GM12878 (cell line): Measurements from ENCODE around the gene ALDOB. TPM values are rescaled to one million over a fixed set of nuclear protein-coding genes. Genes with fewer than 3 reads are reported as not detected.

Source experiments
- ATAC-seq: fragments of 200-7000 bp; cut with Tn5 transposase; 3 replicates; pipeline ENCODE4 v1.9.1; 2020; ENCODE audit warnings: mild to moderate bottlenecking, moderate library complexity
- BruUV-seq: library from RNA; stranded (reverse); fragments of 400-500 nt; replicated peaks from 2 replicates; lab custom pipeline; 2021; lab: Mats Ljungman, UMichigan
- CTCF ChIA-PET: fragments of 300-600 bp; sonication (Branson Sonifier 250); formaldehyde crosslinking; extraction: SDS; loops from one replicate; lab custom pipeline; 2021; ENCODE audit warnings: inconsistent platforms; lab: Yijun Ruan, JAX
- POLR2A ChIA-PET: fragments of 350-600 bp; formaldehyde crosslinking; extraction: SDS; loops from one replicate; lab custom pipeline; 2021; ENCODE audit warnings: inconsistent platforms; lab: Charles Lee
- RAD21 ChIA-PET: fragments of 300-600 bp; sonication (Branson Sonifier 250); formaldehyde crosslinking; loops from one replicate; lab custom pipeline; 2023; ENCODE audit warnings: antibody characterized with exemption; ENCODE audit not compliant: unreplicated experiment; lab: Charles Lee
- SMC1A ChIA-PET: fragments of 300-600 bp; sonication (Branson Sonifier 250); formaldehyde crosslinking; loops from one replicate; lab custom pipeline; 2023; ENCODE audit not compliant: unreplicated experiment, uncharacterized antibody; lab: Charles Lee
- DNase-seq: peaks from one replicate; pipeline ENCODE4 v3.0.0-alpha.2; 2011; ENCODE audit warnings: low read depth, low spot score
- FAIRE-seq: peaks from 3 replicates; lab custom pipeline; 2011; peaks lifted over from hg19 to GRCh38; lab: Jason Lieb, UNC
- H2AFZ ChIP-seq: 2 replicates; pipeline ENCODE4 v1.6.0; 2011; ENCODE audit warnings: low read depth, low read length, control low read depth; ENCODE audit not compliant: control insufficient read depth
- H3K27ac ChIP-seq: 2 replicates; pipeline ENCODE4 v1.5.1; 2011; ENCODE audit warnings: control low read depth; ENCODE audit not compliant: control insufficient read depth, insufficient read depth
- H3K27me3 ChIP-seq, 2 experiments: replicated peaks in 1 of 2; 2 replicates each; pipeline versions ENCODE4 v1.6.0 to v1.6.1; 2011; ENCODE audit warnings: low read length in 1 of 2; ENCODE audit not compliant: control insufficient read depth in 2 of 2, insufficient read depth in 2 of 2
- H3K36me3 ChIP-seq, 2 experiments: 2 replicates each; pipeline ENCODE4 v1.5.1; 2011; ENCODE audit warnings: low read length in 1 of 2; ENCODE audit not compliant: control insufficient read depth in 2 of 2, insufficient read depth in 2 of 2
- H3K4me1 ChIP-seq: 2 replicates; pipeline ENCODE4 v1.6.1; 2011; ENCODE audit warnings: mild to moderate bottlenecking, low read length, moderate library complexity, mixed read lengths; ENCODE audit not compliant: control insufficient read depth, insufficient read depth
- H3K4me2 ChIP-seq: 2 replicates; pipeline ENCODE4 v1.6.0; 2011; ENCODE audit warnings: control low read depth; ENCODE audit not compliant: control insufficient read depth, insufficient read depth
- H3K4me3 ChIP-seq: fragments of 200-600 bp; sonication (generic); 2 replicates; pipeline ENCODE4 v1.5.1; 2016
- H3K79me2 ChIP-seq: 2 replicates; pipeline ENCODE4 v1.6.0; 2011; ENCODE audit warnings: low read length; ENCODE audit not compliant: control insufficient read depth, insufficient read depth
- H3K9ac ChIP-seq: 2 replicates; pipeline ENCODE4 v1.8.0; 2011; ENCODE audit warnings: low read length, control low read depth, mixed read lengths; ENCODE audit not compliant: control insufficient read depth, insufficient read depth
- H3K9me3 ChIP-seq: replicated peaks from 3 replicates; pipeline ENCODE4 v1.5.1; 2011; ENCODE audit warnings: mild to moderate bottlenecking, low read length; ENCODE audit not compliant: control insufficient read depth, insufficient read depth
- H4K20me1 ChIP-seq: 2 replicates; pipeline ENCODE4 v1.6.0; 2011; ENCODE audit not compliant: control insufficient read depth, insufficient read depth
- CREM ChIP-seq: IDR thresholded peaks from 2 replicates; pipeline ENCODE4 v1.6.1; 2014; ENCODE audit warnings: antibody characterized with exemption, low read depth
- ESRRA ChIP-seq: IDR thresholded peaks from 2 replicates; pipeline ENCODE4 v1.6.1; 2012; ENCODE audit warnings: mild to moderate bottlenecking, low read length, improper control_type of control experiment
- KAT2A ChIP-seq: conservative IDR thresholded peaks from 2 replicates; pipeline ENCODE4 v1.6.1; 2011; ENCODE audit warnings: low read depth, low read length; ENCODE audit not compliant: control insufficient read depth
- MEF2B ChIP-seq: fragments of 450-650 bp; IDR thresholded peaks from 2 replicates; pipeline ENCODE4 v1.6.1; 2018; ENCODE audit warnings: mild to moderate bottlenecking, moderate library complexity; ENCODE audit not compliant: partially characterized antibody, poor library complexity, severe bottlenecking
- PAX8 ChIP-seq: fragments of 450-650 bp; IDR thresholded peaks from 2 replicates; pipeline ENCODE4 v1.6.1; 2017; ENCODE audit warnings: mild to moderate bottlenecking, moderate library complexity
- SMAD5 ChIP-seq: IDR thresholded peaks from 2 replicates; pipeline ENCODE4 v1.6.1; 2016; ENCODE audit warnings: antibody characterized with exemption, low read depth
- WGBS: methylation state at CpG from one replicate; pipeline ENCODE4 v1.1.6; 2016; ENCODE audit warnings: low lambda C conversion rate; ENCODE audit not compliant: insufficient replicate concordance, insufficient coverage; ENCODE audit errors: missing lambda C conversion rate; 5-methylcytosine and 5-hydroxymethylcytosine counted together
- in situ Hi-C: fragments of 300-500 bp; cut with MboI; formaldehyde crosslinking; loops from 9 replicates; pipeline ENCODE4 v1.14.3; 2018; ENCODE audit warnings: mixed read lengths
- intact Hi-C: fragments of 100-400 bp; cut with micrococcal nuclease; formaldehyde crosslinking; loops from one replicate; pipeline ENCODE4 v1.14.2; 2022; ENCODE audit not compliant: unreplicated experiment
- polyA plus RNA-seq, 11 experiments: library from polyadenylated mRNA; depleted of rRNA in 4 of 11; unstranded in 6 of 11; stranded (reverse) in 5 of 11; fragments of >200 nt; fragmentation: Nextera tagmentation in 4 of 11; fragmentation: Illumina TruSeq in 1 of 11; extraction: Ambion mirVana in 4 of 11; extraction: Trizol in 1 of 11; gene quantifications; 1 replicate in 1 of 11; 2 replicates in 10 of 11; pipeline versions ENCODE4 v1.2.1 to v1.2.3, GENCODE V29; 2011 to 2016; ENCODE audit warnings: inconsistent platforms in 2 of 11, missing spikeins in 2 of 11, low read depth in 1 of 11
- total RNA-seq, 4 experiments: library from RNA; depleted of rRNA in 3 of 4; stranded (reverse); fragments of >200 nt in 3 of 4; fragmentation: Illumina TruSeq in 1 of 4; extraction: Trizol in 1 of 4; gene quantifications; 2 replicates each; pipeline versions ENCODE4 v1.2.1 to v1.2.3, GENCODE V29; 2013 to 2021
- TF ChIP-seq, protein P1 (sequence below): fragments of 450-650 bp; formaldehyde crosslinking; IDR thresholded peaks from 2 replicates; pipeline ENCODE4 v1.4.0; 2022; ENCODE audit warnings: mild to moderate bottlenecking, moderate library complexity
- TF ChIP-seq, protein P2 (sequence below): IDR thresholded peaks from 2 replicates; pipeline ENCODE4 v1.6.1; 2012; ENCODE audit warnings: mild to moderate bottlenecking, low read depth, low read length
- TF ChIP-seq, protein P3 (sequence below): fragments of 150-350 bp; IDR thresholded peaks from 2 replicates; pipeline ENCODE4 v1.6.1; 2016; ENCODE audit warnings: low read depth, low read length
- TF ChIP-seq, protein P4 (sequence below): fragments of 450-650 bp; IDR thresholded peaks from 2 replicates; pipeline ENCODE4 v1.6.1; 2014; ENCODE audit warnings: mild to moderate bottlenecking
- TF ChIP-seq, protein P5 (sequence below): IDR thresholded peaks from 2 replicates; pipeline ENCODE4 v1.6.1; 2011; ENCODE audit warnings: borderline replicate concordance, low read depth, mild to moderate bottlenecking, moderate library complexity, low read length; ENCODE audit not compliant: insufficient read depth, poor library complexity, severe bottlenecking

The ALDOB gene
- total and polyA plus RNA-seq, 10 of the 15 experiments (the other 5 are each of a cell fraction or from before 2014, with no cell fraction given): 0.03 to 0.82 (median 0.04) TPM; not detected in 7

DNA sequence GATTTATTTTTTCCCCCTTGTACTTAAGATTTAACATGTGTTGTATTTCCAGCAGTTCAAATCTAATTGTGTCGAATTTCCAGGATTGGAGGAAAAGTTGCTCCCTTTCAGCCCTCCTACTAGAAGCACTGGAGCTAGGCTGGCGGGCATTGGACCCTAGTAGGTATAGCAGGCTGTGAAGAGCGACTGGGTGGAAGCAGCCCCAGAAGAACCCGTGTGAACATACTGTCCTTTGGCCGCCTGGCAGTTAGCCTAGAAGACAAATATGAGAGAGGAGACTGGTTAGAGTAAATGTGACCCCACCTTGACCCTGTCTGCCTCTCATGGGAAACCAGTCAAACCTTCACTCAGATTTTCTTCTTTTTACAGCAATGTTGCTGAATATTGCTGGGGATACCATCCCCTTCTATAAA is 13.9 kb downstream of the ALDOB start:
- H3K79me2 ChIP-seq: no peaks in the 10 kb centered on the region
- BruUV-seq: no TSS peak
- no peaks in the 10 kb centered on the region for H4K20me1 ChIP-seq
- DNase-seq: no peak
- ChIA-PET CTCF (no interaction called here), RAD21 (no interaction called here), POLR2A (interaction anchor here (0.6 to 1.5 kb wide), 4 partner anchors 10 to 22 kb away, joined by 3 read pairs; no protein-coding TSS in a partner anchor), SMC1A (interaction anchor here (0.7 to 1.9 kb wide), 4 partner anchors 11 to 19 kb away, joined by 3 to 6 read pairs (median 4); no protein-coding TSS in a partner anchor)
- no peak overlapping the region for H3K27ac ChIP-seq
- H3K4me3 ChIP-seq: no peak overlapping the region
- in situ Hi-C loops: no loop called here
- H2AFZ ChIP-seq: no peak overlapping the region
- H3K4me1 ChIP-seq: no peaks in the 10 kb centered on the region
- no peaks in the 10 kb centered on the region for H3K36me3 ChIP-seq
- no peak for FAIRE-seq
- H3K4me2 ChIP-seq: no peak overlapping the region
- 8% methylated on average over 5 of the region's 5 CpGs for WGBS
- H3K27me3 ChIP-seq: no peaks in the 10 kb centered on the region
- ATAC-seq: no peak
- no peak overlapping the region for H3K9ac ChIP-seq
- intact Hi-C loops: no loop called here
- no peaks in the 10 kb centered on the region; the same call in 2 of the 3 replicates for H3K9me3 ChIP-seq
- TF ChIP-seq, protein P1, sequence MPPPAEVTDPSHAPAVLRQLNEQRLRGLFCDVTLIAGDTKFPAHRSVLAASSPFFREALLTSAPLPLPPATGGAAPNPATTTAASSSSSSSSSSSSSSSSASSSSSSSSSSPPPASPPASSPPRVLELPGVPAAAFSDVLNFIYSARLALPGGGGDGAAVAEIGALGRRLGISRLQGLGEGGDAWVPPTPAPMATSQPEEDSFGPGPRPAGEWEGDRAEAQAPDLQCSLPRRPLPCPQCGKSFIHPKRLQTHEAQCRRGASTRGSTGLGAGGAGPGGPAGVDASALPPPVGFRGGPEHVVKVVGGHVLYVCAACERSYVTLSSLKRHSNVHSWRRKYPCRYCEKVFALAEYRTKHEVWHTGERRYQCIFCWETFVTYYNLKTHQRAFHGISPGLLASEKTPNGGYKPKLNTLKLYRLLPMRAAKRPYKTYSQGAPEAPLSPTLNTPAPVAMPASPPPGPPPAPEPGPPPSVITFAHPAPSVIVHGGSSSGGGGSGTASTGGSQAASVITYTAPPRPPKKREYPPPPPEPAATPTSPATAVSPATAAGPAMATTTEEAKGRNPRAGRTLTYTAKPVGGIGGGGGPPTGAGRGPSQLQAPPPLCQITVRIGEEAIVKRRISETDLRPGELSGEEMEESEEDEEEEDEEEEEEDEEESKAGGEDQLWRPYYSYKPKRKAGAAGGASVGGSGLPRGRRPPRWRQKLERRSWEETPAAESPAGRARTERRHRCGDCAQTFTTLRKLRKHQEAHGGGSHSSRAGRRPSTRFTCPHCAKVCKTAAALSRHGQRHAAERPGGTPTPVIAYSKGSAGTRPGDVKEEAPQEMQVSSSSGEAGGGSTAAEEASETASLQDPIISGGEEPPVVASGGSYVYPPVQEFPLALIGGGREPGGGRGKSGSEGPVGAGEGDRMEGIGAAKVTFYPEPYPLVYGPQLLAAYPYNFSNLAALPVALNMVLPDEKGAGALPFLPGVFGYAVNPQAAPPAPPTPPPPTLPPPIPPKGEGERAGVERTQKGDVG: no peak
- TF ChIP-seq CREM (no peak), PAX8 (no peak), ESRRA (no peak), SMAD5 (no peak), KAT2A (no peak), MEF2B (no peak)
- TF ChIP-seq, protein P2, sequence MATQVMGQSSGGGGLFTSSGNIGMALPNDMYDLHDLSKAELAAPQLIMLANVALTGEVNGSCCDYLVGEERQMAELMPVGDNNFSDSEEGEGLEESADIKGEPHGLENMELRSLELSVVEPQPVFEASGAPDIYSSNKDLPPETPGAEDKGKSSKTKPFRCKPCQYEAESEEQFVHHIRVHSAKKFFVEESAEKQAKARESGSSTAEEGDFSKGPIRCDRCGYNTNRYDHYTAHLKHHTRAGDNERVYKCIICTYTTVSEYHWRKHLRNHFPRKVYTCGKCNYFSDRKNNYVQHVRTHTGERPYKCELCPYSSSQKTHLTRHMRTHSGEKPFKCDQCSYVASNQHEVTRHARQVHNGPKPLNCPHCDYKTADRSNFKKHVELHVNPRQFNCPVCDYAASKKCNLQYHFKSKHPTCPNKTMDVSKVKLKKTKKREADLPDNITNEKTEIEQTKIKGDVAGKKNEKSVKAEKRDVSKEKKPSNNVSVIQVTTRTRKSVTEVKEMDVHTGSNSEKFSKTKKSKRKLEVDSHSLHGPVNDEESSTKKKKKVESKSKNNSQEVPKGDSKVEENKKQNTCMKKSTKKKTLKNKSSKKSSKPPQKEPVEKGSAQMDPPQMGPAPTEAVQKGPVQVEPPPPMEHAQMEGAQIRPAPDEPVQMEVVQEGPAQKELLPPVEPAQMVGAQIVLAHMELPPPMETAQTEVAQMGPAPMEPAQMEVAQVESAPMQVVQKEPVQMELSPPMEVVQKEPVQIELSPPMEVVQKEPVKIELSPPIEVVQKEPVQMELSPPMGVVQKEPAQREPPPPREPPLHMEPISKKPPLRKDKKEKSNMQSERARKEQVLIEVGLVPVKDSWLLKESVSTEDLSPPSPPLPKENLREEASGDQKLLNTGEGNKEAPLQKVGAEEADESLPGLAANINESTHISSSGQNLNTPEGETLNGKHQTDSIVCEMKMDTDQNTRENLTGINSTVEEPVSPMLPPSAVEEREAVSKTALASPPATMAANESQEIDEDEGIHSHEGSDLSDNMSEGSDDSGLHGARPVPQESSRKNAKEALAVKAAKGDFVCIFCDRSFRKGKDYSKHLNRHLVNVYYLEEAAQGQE: no peak
- TF ChIP-seq, protein P3, sequence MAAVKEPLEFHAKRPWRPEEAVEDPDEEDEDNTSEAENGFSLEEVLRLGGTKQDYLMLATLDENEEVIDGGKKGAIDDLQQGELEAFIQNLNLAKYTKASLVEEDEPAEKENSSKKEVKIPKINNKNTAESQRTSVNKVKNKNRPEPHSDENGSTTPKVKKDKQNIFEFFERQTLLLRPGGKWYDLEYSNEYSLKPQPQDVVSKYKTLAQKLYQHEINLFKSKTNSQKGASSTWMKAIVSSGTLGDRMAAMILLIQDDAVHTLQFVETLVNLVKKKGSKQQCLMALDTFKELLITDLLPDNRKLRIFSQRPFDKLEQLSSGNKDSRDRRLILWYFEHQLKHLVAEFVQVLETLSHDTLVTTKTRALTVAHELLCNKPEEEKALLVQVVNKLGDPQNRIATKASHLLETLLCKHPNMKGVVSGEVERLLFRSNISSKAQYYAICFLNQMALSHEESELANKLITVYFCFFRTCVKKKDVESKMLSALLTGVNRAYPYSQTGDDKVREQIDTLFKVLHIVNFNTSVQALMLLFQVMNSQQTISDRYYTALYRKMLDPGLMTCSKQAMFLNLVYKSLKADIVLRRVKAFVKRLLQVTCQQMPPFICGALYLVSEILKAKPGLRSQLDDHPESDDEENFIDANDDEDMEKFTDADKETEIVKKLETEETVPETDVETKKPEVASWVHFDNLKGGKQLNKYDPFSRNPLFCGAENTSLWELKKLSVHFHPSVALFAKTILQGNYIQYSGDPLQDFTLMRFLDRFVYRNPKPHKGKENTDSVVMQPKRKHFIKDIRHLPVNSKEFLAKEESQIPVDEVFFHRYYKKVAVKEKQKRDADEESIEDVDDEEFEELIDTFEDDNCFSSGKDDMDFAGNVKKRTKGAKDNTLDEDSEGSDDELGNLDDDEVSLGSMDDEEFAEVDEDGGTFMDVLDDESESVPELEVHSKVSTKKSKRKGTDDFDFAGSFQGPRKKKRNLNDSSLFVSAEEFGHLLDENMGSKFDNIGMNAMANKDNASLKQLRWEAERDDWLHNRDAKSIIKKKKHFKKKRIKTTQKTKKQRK: no peak
- TF ChIP-seq, protein P4, sequence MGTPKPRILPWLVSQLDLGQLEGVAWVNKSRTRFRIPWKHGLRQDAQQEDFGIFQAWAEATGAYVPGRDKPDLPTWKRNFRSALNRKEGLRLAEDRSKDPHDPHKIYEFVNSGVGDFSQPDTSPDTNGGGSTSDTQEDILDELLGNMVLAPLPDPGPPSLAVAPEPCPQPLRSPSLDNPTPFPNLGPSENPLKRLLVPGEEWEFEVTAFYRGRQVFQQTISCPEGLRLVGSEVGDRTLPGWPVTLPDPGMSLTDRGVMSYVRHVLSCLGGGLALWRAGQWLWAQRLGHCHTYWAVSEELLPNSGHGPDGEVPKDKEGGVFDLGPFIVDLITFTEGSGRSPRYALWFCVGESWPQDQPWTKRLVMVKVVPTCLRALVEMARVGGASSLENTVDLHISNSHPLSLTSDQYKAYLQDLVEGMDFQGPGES: no peak
- TF ChIP-seq, protein P5, sequence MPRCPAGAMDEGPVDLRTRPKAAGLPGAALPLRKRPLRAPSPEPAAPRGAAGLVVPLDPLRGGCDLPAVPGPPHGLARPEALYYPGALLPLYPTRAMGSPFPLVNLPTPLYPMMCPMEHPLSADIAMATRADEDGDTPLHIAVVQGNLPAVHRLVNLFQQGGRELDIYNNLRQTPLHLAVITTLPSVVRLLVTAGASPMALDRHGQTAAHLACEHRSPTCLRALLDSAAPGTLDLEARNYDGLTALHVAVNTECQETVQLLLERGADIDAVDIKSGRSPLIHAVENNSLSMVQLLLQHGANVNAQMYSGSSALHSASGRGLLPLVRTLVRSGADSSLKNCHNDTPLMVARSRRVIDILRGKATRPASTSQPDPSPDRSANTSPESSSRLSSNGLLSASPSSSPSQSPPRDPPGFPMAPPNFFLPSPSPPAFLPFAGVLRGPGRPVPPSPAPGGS: no peak
